PC-9 (cell line): ENCODE results near the gene BEX3.

Experiments used
- EZH2 ChIP-seq: fragments of 200-600 bp; sonication (generic); IDR thresholded peaks from 2 replicates; pipeline ENCODE4 v1.8.0; 2017; ENCODE audit warnings: antibody characterized with exemption, low read depth
- TF ChIP-seq, protein P1 (sequence below): fragments of 200-600 bp; sonication (generic); conservative IDR thresholded peaks from 2 replicates; pipeline ENCODE4 v1.6.1; 2017; ENCODE audit warnings: mixed run types, antibody characterized with exemption, mild to moderate bottlenecking, moderate library complexity

DNA sequence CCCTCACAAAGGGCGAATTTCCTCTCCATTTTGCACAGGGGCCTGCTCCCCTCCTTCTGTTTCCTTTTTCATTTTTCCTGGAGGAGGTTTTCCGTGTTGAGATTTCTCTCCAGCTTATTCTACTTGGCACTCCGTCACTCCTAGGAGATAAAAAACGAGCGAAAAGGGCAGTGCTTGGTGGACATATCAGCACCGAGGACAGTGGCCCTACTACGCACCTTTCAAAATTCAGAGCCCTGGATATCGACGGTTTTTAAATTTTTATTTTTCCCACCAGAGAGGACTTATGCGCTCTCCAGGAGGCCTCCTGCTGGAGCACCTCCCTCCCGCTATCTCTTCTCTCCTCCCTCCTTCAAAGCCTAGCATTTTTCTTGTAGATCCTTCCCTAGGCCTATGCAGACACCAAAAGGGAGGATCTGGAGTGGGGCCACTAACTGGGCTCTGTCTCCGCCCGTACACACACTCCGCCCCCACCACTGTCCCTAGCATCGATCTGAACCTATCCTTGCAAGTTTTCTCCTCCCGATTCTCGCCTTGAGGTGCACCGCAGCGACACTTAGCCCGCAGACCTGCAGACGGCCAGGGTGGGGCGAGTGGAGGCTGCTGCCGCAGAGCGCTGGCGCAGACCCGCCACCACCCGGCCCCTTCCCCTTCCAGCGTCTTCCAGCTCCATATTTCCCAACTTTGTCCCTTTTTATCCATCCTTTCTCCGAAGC is 28.5 kb upstream of the BEX3 start:
- TF ChIP-seq, protein P1, sequence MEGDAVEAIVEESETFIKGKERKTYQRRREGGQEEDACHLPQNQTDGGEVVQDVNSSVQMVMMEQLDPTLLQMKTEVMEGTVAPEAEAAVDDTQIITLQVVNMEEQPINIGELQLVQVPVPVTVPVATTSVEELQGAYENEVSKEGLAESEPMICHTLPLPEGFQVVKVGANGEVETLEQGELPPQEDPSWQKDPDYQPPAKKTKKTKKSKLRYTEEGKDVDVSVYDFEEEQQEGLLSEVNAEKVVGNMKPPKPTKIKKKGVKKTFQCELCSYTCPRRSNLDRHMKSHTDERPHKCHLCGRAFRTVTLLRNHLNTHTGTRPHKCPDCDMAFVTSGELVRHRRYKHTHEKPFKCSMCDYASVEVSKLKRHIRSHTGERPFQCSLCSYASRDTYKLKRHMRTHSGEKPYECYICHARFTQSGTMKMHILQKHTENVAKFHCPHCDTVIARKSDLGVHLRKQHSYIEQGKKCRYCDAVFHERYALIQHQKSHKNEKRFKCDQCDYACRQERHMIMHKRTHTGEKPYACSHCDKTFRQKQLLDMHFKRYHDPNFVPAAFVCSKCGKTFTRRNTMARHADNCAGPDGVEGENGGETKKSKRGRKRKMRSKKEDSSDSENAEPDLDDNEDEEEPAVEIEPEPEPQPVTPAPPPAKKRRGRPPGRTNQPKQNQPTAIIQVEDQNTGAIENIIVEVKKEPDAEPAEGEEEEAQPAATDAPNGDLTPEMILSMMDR, result no peak
- TF ChIP-seq EZH2, result no peak
